ENCODE data around the gene SEC23A.
A peak's percentile ranks its signal among the peaks of the same experiment; 100 is the strongest.
"Not testable (repeated sequence)": the region's sequence is repeated elsewhere in the genome, so short reads cannot be mapped to it uniquely, and the experiment has no call there.

The SEC23A gene

GRCh38 chr14:39028620-39029019, 74.4 kb downstream of the SEC23A start:
- no peak for DNase-seq

- no peak for DNase-seq
These were observed 77.0 kb downstream of the SEC23A start for GRCh38 chr14:39025810-39026627.

GRCh38 chr14:39025250-39025809, 77.7 kb downstream of the SEC23A start:
- DNase-seq, result no peak

- no peak for DNase-seq
These were observed 78.8 kb downstream of the SEC23A start for GRCh38 chr14:39023939-39024871.

- DNase-seq, result not testable (repeated sequence)
These were observed 85.7 kb downstream of the SEC23A start for GRCh38 chr14:39017096-39018016.

GRCh38 chr14:39016733-39017095, 86.3 kb downstream of the SEC23A start:
- DNase-seq, result no peak

GRCh38 chr14:39015964-39016577, 87.0 kb downstream of the SEC23A start:
- no peak for DNase-seq

- DNase-seq, result peak; percentile 67
These were observed 87.6 kb downstream of the SEC23A start for GRCh38 chr14:39015360-39015961.

- no peak for DNase-seq
These were observed 88.6 kb downstream of the SEC23A start for GRCh38 chr14:39014460-39014859.

GRCh38 chr14:39008965-39009364, 94.1 kb downstream of the SEC23A start:
- DNase-seq, result not testable (repeated sequence)

GRCh38 chr14:39006721-39007410, 96.2 kb downstream of the SEC23A start:
- no peak for DNase-seq

GRCh38 chr14:39005044-39005880, 97.8 kb downstream of the SEC23A start:
- DNase-seq, result no peak

GRCh38 chr14:38999949-39000348, 103.1 kb downstream of the SEC23A start:
- DNase-seq, result no peak

- peak; percentile 16 for DNase-seq
These were observed 108.3 kb downstream of the SEC23A start for GRCh38 chr14:38994731-38995130.

GRCh38 chr14:38993981-38994380, 109.1 kb downstream of the SEC23A start:
- no peak for DNase-seq

GRCh38 chr14:38992067-38992844, 110.8 kb downstream of the SEC23A start:
- DNase-seq, result no peak

GRCh38 chr14:38991299-38991698, 111.7 kb downstream of the SEC23A start:
- DNase-seq, result no peak

- no peak for DNase-seq
These were observed 113.0 kb downstream of the SEC23A start for GRCh38 chr14:38989922-38990546.

GRCh38 chr14:38987781-38988180, 115.3 kb downstream of the SEC23A start:
- no peak for DNase-seq

Data from midbrain (tissue), 1 donor.